Right cardiac atrium (tissue), 5 donors: ENCODE results near the gene CRX. TPM values are rescaled to one million over a fixed set of nuclear protein-coding genes. Genes with fewer than 3 reads are reported as not detected.
A peak's percentile ranks its signal among the peaks of the same experiment; 100 is the strongest.
"Not testable (repeated sequence)": the region's sequence is repeated elsewhere in the genome, so short reads cannot be mapped to it uniquely, and the experiment has no call there.

Experiments
- ATAC-seq, 2 donors: fragments of 200-7000 bp; cut with Tn5 transposase; one replicate each; pipeline versions ENCODE4 v1.8.0 to v1.9.1; 2020; ENCODE audit warnings: moderate library complexity in 2 of 2, mild to moderate bottlenecking in 1 of 2
- DNase-seq, 3 donors: peaks; one replicate each; pipeline ENCODE4 v3.0.0-alpha.2; 2020
- H3K27ac ChIP-seq: one replicate; pipeline ENCODE4 v1.5.1; 2013; ENCODE audit warnings: mild to moderate bottlenecking, low read length, control low read depth, moderate library complexity
- H3K27me3 ChIP-seq: one replicate; pipeline ENCODE4 v1.6.1; 2013; ENCODE audit not compliant: control insufficient read depth, insufficient read depth
- H3K4me1 ChIP-seq: one replicate; pipeline ENCODE4 v1.6.1; 2013; ENCODE audit warnings: low read length; ENCODE audit not compliant: control insufficient read depth, insufficient read depth
- H3K4me3 ChIP-seq: one replicate; pipeline ENCODE4 v1.5.1; 2013; ENCODE audit warnings: low read length, control low read depth
- H3K9me3 ChIP-seq: one replicate; pipeline ENCODE4 v1.6.1; 2013; ENCODE audit warnings: low read length; ENCODE audit not compliant: control insufficient read depth
- WGBS: extraction: QIAGEN DNeasy Blood & Tissue Kit; methylation state at CpG from one replicate; pipeline ENCODE4 v1.1.7; 2013; 5-methylcytosine and 5-hydroxymethylcytosine counted together
- intact Hi-C, 4 donors: fragments of 100-400 bp; cut with DNase I; formaldehyde crosslinking; loops; one replicate each; pipeline versions ENCODE4 v1.11.0 to v1.14.0; 2022 to 2023
- polyA plus RNA-seq: library from polyadenylated mRNA; stranded (reverse); fragments of 200-250 nt; gene quantifications from one replicate; pipeline ENCODE4 v1.2.3, GENCODE V29; 2013
- total RNA-seq, 4 donors: library from RNA; stranded (reverse); fragmentation: NEBNext Ultra II Directional; extraction: Animal tissue kit (Norgen Biotek cat#: 25700); gene quantifications; one replicate each; pipeline ENCODE4 v1.2.1, GENCODE V29; 2021
- donor health status: healthy with polysubstance abuse.
- donor health status: DM: no; HTN: yes; CAD: no.
- donor health status: DM: no; HTN: no; CAD: no.
- donor health status: DM: no; HTN: yes; CAD: no; lungs with severe emphysema.
- donor health status: DM: yes; HTN: yes; CAD: no.

Gene CRX
- total and polyA plus RNA-seq, 5 donors: not detected

- Histone ChIP-seq H3K4me1 (no peaks in the 10 kb centered on the region), H3K9me3 (no peaks in the 10 kb centered on the region), H3K27me3 (no peaks in the 10 kb centered on the region), H3K4me3 (no peak overlapping the region), H3K27ac (no peak overlapping the region)
- DNase-seq (no peak), ATAC-seq (no peak)
- 75% methylated on average over 8 of the region's 8 CpGs for WGBS
- intact Hi-C loops: no loop called here
These were observed 14.3 kb downstream of the CRX start for GRCh38 chr19:47836038-47836437.

GRCh38 chr19:47839411-47839810 lies 17.7 kb downstream of the CRX start:
- no peak for ATAC-seq
- 67% methylated on average over 16 of the region's 16 CpGs for WGBS
- Histone ChIP-seq H3K27ac (no peak overlapping the region), H3K4me3 (no peak overlapping the region), H3K9me3 (no peaks in the 10 kb centered on the region), H3K27me3 (no peaks in the 10 kb centered on the region), H3K4me1 (no peaks in the 10 kb centered on the region)
- no peak for DNase-seq
- intact Hi-C loops: no loop called here

GRCh38 chr19:47839913-47840312 lies 18.2 kb downstream of the CRX start:
- no peak for DNase-seq
- Histone ChIP-seq H3K4me3 (no peak overlapping the region), H3K27ac (no peak overlapping the region), H3K4me1 (no peaks in the 10 kb centered on the region), H3K9me3 (no peaks in the 10 kb centered on the region), H3K27me3 (no peaks in the 10 kb centered on the region)
- intact Hi-C loops: no loop called here
- ATAC-seq: no peak
- 15% methylated on average over 10 of the region's 10 CpGs for WGBS

- Histone ChIP-seq H3K4me3 (no peak overlapping the region), H3K9me3 (no peaks in the 10 kb centered on the region), H3K4me1 (no peaks in the 10 kb centered on the region), H3K27me3 (no peaks in the 10 kb centered on the region), H3K27ac (no peak overlapping the region)
- intact Hi-C loops: no loop called here
- no peak for DNase-seq
- ATAC-seq: no peak
- 52% methylated on average over 5 of the region's 5 CpGs for WGBS
These were observed 21.2 kb downstream of the CRX start for GRCh38 chr19:47842941-47843340.

GRCh38 chr19:47848425-47848822 lies 26.7 kb downstream of the CRX start:
- Histone ChIP-seq H3K9me3 (no peaks in the 10 kb centered on the region), H3K4me1 (no peaks in the 10 kb centered on the region), H3K27ac (no peak overlapping the region), H3K27me3 (no peaks in the 10 kb centered on the region), H3K4me3 (no peak overlapping the region)
- no peak for ATAC-seq
- no peak for DNase-seq
- intact Hi-C loops: no loop called here
- whole genome bisulfite sequencing: 49% methylated on average over 10 of the region's 10 CpGs

- intact Hi-C loops: no loop called here
- Histone ChIP-seq H3K27me3 (no peaks in the 10 kb centered on the region), H3K9me3 (no peaks in the 10 kb centered on the region), H3K27ac (no peak overlapping the region), H3K4me1 (no peaks in the 10 kb centered on the region), H3K4me3 (no peak overlapping the region)
- ATAC-seq: no peak
- WGBS: 3% methylated on average over 22 of the region's 22 CpGs
- DNase-seq: no peak
These were observed 27.2 kb downstream of the CRX start for GRCh38 chr19:47848823-47849473.

- Histone ChIP-seq H3K27ac (no peak overlapping the region), H3K27me3 (no peaks in the 10 kb centered on the region), H3K4me3 (no peak overlapping the region), H3K4me1 (no peaks in the 10 kb centered on the region), H3K9me3 (no peaks in the 10 kb centered on the region)
- WGBS: 61% methylated on average over 5 of the region's 5 CpGs
- DNase-seq: no peak
- ATAC-seq: no peak
- intact Hi-C loops: no loop called here
These were observed 31.3 kb downstream of the CRX start for GRCh38 chr19:47853003-47853402.

- Histone ChIP-seq H3K4me3 (no peak overlapping the region), H3K4me1 (no peaks in the 10 kb centered on the region), H3K27me3 (no peaks in the 10 kb centered on the region), H3K9me3 (no peaks in the 10 kb centered on the region), H3K27ac (no peak overlapping the region)
- intact Hi-C loops: no loop called here
- ATAC-seq: no peak
- DNase-seq: no peak
- WGBS: 76% methylated on average over 4 of the region's 4 CpGs
These were observed 32.7 kb downstream of the CRX start for GRCh38 chr19:47854459-47854858.

GRCh38 chr19:47858231-47858630 lies 36.5 kb downstream of the CRX start:
- H3K27me3 ChIP-seq, intact Hi-C loops: not testable (repeated sequence)

GRCh38 chr19:47858646-47859285 lies 37.0 kb downstream of the CRX start, which contains the start of gene TPRX2:
Gene TPRX2 (plus strand): TSS chr19:47859235. CDS start chr19:47859247, 12 bp downstream.
- DNase-seq, H3K27ac ChIP-seq, intact Hi-C loops, H3K4me3 ChIP-seq, H3K27me3 ChIP-seq, H3K4me1 ChIP-seq, ATAC-seq, H3K9me3 ChIP-seq: not testable (repeated sequence)
- 90% methylated on average over 9 of the region's 9 CpGs for WGBS

More at GRCh38 chr19:47858231-47858630, 36.5 kb downstream of the CRX start:
- WGBS: 85% methylated on average over 9 of the region's 9 CpGs
- DNase-seq, H3K4me3 ChIP-seq, H3K4me1 ChIP-seq, H3K9me3 ChIP-seq, H3K27ac ChIP-seq, ATAC-seq: not testable (repeated sequence)

GRCh38 chr19:47859838-47860237 lies 38.1 kb downstream of the CRX start:
- H3K4me3 ChIP-seq, H3K9me3 ChIP-seq, H3K4me1 ChIP-seq, H3K27ac ChIP-seq, DNase-seq, H3K27me3 ChIP-seq: not testable (repeated sequence)
- 86% methylated on average over 11 of the region's 17 CpGs for WGBS
- intact Hi-C loops: loop anchor here in 1 of 4 donors (10.0 kb wide), 1 partner anchor 65 kb away; no protein-coding TSS in a partner anchor
- peak in 1 of 2 donors; percentile 30 for ATAC-seq
